Peyer's patch (tissue), 4 donors: ENCODE results near the gene CTSZ.

Experiments
- POLR2A ChIP-seq, 2 donors: fragments of 450-650 bp; IDR thresholded peaks; one replicate each; pipeline ENCODE4 v1.5.1; 2017; ENCODE audit warnings: antibody characterized with exemption in 2 of 2, mild to moderate bottlenecking in 2 of 2, moderate library complexity in 2 of 2
- TF ChIP-seq, protein P1 (sequence below), 6 experiments: fragments of 450-650 bp in 4 of 6; fragments of 200-600 bp in 2 of 6; sonication (generic) in 1 of 6; IDR thresholded peaks; one replicate each; pipeline ENCODE4 v1.5.1; 2017 to 2019; ENCODE audit warnings: antibody characterized with exemption in 6 of 6, mild to moderate bottlenecking in 3 of 6, moderate library complexity in 1 of 6

DNA sequence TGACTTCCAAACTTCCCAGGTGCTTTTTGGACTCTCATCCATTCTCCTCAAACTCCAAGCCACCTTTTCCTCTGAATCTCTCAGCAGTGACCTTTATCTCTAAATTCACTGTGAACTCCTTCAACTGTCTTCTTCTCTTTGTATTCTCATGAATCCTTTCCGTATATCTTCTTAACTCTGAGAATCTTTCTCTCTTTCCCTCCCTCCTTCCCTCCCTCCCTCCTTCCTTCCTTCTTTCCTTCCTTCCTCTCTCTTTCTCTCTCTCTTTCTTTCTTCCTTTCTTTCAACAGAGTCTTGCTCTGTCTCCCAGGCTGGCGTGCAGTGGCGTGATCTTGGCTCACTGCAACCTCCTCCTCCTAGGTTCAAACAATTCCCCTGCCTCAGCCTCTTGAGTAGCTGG, 39.8 kb upstream of the CTSZ start:
- TF ChIP-seq, protein P1, sequence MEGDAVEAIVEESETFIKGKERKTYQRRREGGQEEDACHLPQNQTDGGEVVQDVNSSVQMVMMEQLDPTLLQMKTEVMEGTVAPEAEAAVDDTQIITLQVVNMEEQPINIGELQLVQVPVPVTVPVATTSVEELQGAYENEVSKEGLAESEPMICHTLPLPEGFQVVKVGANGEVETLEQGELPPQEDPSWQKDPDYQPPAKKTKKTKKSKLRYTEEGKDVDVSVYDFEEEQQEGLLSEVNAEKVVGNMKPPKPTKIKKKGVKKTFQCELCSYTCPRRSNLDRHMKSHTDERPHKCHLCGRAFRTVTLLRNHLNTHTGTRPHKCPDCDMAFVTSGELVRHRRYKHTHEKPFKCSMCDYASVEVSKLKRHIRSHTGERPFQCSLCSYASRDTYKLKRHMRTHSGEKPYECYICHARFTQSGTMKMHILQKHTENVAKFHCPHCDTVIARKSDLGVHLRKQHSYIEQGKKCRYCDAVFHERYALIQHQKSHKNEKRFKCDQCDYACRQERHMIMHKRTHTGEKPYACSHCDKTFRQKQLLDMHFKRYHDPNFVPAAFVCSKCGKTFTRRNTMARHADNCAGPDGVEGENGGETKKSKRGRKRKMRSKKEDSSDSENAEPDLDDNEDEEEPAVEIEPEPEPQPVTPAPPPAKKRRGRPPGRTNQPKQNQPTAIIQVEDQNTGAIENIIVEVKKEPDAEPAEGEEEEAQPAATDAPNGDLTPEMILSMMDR (IDR thresholded peaks at IDR 0.05): no peak
- no peak for TF ChIP-seq POLR2A (IDR thresholded peaks at IDR 0.05)
